Measurements from ENCODE around the gene CLDN15. TPM values are rescaled to one million over a fixed set of nuclear protein-coding genes. Genes with fewer than 3 reads are reported as not detected.

The CLDN15 gene
- total RNA-seq, 1 experiment from 2014 or later: 8.5 TPM

DNA sequence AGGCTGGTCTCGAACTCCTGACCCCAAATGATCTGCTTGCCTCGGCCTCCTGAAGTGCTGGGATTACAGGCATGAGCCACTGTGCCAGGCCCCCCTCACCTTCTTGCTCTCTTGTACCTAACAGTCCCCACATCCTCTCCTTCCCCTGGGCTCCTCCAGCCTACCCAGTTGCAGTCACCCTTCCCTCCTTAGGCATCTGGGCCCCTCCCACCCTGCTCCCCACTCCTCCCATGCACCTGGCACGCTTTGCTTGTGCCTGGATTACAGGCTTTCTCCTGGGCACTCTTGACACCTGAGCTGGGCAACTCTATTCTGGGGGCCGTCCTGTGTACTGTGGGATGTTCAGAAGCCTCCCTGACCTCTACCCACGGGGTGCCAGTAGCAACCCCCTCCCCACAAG lies 3.0 kb downstream of the CLDN15 start:
- H3K9me3 Mint-ChIP-seq (ENCODE audit: unreplicated experiment): no peaks in the 10 kb centered on the region
- H3K27me3 Mint-ChIP-seq (ENCODE audit: insufficient read depth, unreplicated experiment): no peaks in the 10 kb centered on the region
- H3K4me3 Mint-ChIP-seq (ENCODE audit: unreplicated experiment): no peak overlapping the region
- no TSS peak for BruUV-seq (replicated peaks)
- no peak for TF ChIP-seq CTCF (IDR thresholded peaks at IDR 0.05; ENCODE audit: unreplicated experiment)
- no peak overlapping the region for H3K27ac Mint-ChIP-seq (ENCODE audit: low read depth, unreplicated experiment)
- H3K4me1 Mint-ChIP-seq (ENCODE audit: insufficient read depth, unreplicated experiment): peaks cover 5% of the 10 kb centered on the region
- intact Hi-C loops (cut with micrococcal nuclease): no loop called here
- H3K36me3 Mint-ChIP-seq (ENCODE audit: insufficient read depth, unreplicated experiment): peaks cover 14% of the 10 kb centered on the region
- ChIA-PET CTCF (interaction anchor here (0.6 to 1.5 kb wide), 5 partner anchors 9 to 90 kb away, joined by 3 to 6 read pairs (median 3); partner anchors contain the start of gene ZNHIT1), POLR2A (interaction anchor here (1.0 to 6.9 kb wide), 4 partner anchors 9 to 17 kb away, joined by 3 to 43 read pairs (median 5); partner anchors contain the start of genes FIS1 and ZNHIT1)
- DNase-seq (ENCODE audit: unreplicated experiment): no peak

DNA sequence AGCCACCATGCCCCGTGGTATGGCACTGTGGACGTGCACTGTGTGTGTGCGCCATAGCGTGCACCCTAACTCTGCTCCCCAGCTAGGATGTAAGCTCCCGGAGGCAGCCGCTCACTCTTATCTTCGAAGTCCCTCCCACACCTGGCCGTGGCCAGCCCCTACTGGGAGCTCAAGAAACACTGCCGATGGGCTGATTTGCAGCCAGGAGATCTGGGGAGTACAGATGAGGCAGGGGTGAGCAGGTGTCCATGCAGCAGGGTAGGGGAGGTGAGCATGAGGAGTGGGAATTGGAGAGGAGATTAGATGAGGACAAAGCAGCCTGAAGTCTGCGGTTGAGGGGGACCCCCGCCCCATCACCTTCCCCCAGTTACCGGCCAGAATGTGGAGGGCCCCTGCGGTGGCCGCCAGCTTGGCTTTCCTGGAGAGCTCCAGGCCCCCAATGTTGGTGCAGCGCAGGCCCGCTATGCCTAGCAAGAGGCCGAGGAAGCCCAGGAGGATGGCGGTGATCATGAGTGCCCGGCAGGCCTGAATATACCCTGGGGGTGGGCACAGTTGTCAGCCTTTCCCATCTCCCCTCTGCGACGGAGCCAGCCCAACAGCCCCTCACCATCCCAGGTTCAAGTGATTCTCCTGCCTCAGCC lies 3.6 kb downstream of the CLDN15 start:
- DNase-seq (ENCODE audit: unreplicated experiment): no peak
- H3K27ac Mint-ChIP-seq (ENCODE audit: low read depth, unreplicated experiment): no peak overlapping the region
- H3K9me3 Mint-ChIP-seq (ENCODE audit: unreplicated experiment): no peaks in the 10 kb centered on the region
- peaks cover 15% of the 10 kb centered on the region for H3K36me3 Mint-ChIP-seq (ENCODE audit: insufficient read depth, unreplicated experiment)
- intact Hi-C loops (cut with micrococcal nuclease): no loop called here
- BruUV-seq (replicated peaks): no TSS peak
- H3K4me1 Mint-ChIP-seq (ENCODE audit: insufficient read depth, unreplicated experiment): peaks cover 5% of the 10 kb centered on the region
- H3K4me3 Mint-ChIP-seq (ENCODE audit: unreplicated experiment): no peak overlapping the region
- POLR2A ChIA-PET: interaction anchor here (0.6 to 6.9 kb wide), 4 partner anchors 9 to 51 kb away, joined by 3 to 43 read pairs (median 4); partner anchors contain the start of gene FIS1
- CTCF ChIA-PET: interaction anchor here (0.6 to 1.5 kb wide), 2 partner anchors 10 to 90 kb away, joined by 3 to 5 read pairs; no protein-coding TSS in a partner anchor
- H3K27me3 Mint-ChIP-seq (ENCODE audit: insufficient read depth, unreplicated experiment): no peaks in the 10 kb centered on the region
- TF ChIP-seq CTCF (IDR thresholded peaks at IDR 0.05; ENCODE audit: unreplicated experiment): no peak

DNA sequence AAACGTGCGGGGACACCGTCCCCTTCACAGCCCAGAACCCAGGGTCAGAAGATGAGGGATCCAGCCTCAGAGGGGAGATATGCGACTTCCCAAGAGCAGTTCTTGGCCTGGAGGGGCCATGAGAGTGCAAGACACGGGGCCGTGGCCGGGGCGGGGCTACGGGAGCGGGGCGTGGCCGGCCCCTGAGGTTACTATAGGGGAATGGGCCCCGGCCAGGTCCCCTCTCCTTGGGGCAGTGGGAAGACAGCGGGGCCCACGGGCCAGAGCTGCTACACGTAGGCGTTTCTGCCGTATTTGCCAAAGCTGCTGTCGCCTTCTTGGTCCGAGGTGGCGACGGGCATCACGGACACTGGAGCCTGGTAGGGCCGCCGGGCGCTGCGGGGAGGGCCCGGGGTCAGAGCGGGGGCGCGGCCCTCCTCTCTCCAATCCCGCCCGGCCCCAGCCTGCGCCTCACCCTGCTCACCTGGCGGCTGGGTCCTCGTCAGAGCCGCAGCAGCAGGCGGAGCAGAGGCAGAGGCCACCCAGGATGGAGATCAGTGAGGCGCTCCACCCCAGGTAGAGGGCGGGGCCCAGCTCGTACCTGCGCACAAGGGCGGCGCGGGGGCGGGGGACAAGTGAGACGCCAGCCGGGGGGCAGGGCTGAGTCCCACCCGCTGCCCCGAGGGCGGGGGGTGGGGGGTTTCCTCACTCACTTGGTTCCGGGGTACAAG lies 5.3 kb downstream of the CLDN15 start:
- H3K9me3 Mint-ChIP-seq (ENCODE audit: unreplicated experiment): no peaks in the 10 kb centered on the region
- ChIA-PET POLR2A (interaction anchor here (0.9 to 6.9 kb wide), 3 partner anchors 12 to 50 kb away, joined by 3 to 43 read pairs (median 17); partner anchors contain the start of genes FIS1 and ZNHIT1), CTCF (interaction anchor here (1.1 kb wide), 1 partner anchor 11 kb away, joined by 3 read pairs; no protein-coding TSS in a partner anchor)
- no TSS peak for BruUV-seq (replicated peaks)
- peaks cover 5% of the 10 kb centered on the region for H3K4me1 Mint-ChIP-seq (ENCODE audit: insufficient read depth, unreplicated experiment)
- intact Hi-C loops (cut with micrococcal nuclease): no loop called here
- no peaks in the 10 kb centered on the region for H3K27me3 Mint-ChIP-seq (ENCODE audit: insufficient read depth, unreplicated experiment)
- no peak for TF ChIP-seq CTCF (IDR thresholded peaks at IDR 0.05; ENCODE audit: unreplicated experiment)
- peak; percentile 67 for DNase-seq (ENCODE audit: unreplicated experiment)
- H3K27ac Mint-ChIP-seq (ENCODE audit: low read depth, unreplicated experiment): no peak overlapping the region
- H3K4me3 Mint-ChIP-seq (ENCODE audit: unreplicated experiment): peak overlapping the region; percentile 65
- H3K36me3 Mint-ChIP-seq (ENCODE audit: insufficient read depth, unreplicated experiment): peaks cover 32% of the 10 kb centered on the region

DNA sequence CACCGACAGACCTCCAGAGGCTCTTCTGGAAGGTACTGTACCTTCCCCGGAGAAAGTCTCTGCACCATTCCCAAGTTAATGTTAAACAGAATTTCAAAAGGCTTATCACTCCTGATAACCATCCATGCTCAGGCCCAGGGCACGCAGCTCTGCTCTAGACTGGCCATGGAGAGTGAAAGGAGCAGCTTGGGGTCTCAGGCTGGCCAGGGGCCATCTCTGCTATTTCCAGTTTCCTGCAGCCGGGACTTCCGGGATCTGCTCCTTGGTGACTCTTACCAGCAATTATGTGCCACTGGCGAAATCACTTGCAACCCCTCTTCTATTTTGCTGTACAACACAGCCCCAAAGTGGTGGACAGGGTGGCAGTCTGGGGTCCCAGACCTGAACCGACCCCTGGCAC lies 6.0 kb downstream of the CLDN15 start:
- intact Hi-C loops (cut with micrococcal nuclease): no loop called here
- BruUV-seq (replicated peaks): no TSS peak
- TF ChIP-seq CTCF (IDR thresholded peaks at IDR 0.05; ENCODE audit: unreplicated experiment): no peak
- Mint-ChIP-seq H3K27ac (ENCODE audit: low read depth, unreplicated experiment) (no peak overlapping the region), H3K36me3 (ENCODE audit: insufficient read depth, unreplicated experiment) (peaks cover 38% of the 10 kb centered on the region), H3K9me3 (ENCODE audit: unreplicated experiment) (no peaks in the 10 kb centered on the region), H3K4me3 (ENCODE audit: unreplicated experiment) (peak overlapping the region; percentile 65), H3K4me1 (ENCODE audit: insufficient read depth, unreplicated experiment) (peaks cover 5% of the 10 kb centered on the region), H3K27me3 (ENCODE audit: insufficient read depth, unreplicated experiment) (no peaks in the 10 kb centered on the region)
- ChIA-PET POLR2A (interaction anchor here (2.6 to 6.9 kb wide), 2 partner anchors 13 kb away, joined by 17 to 43 read pairs; partner anchors contain the start of genes FIS1 and ZNHIT1), CTCF (interaction anchor here (0.6 to 1.1 kb wide), 3 partner anchors 12 to 119 kb away, joined by 3 to 4 read pairs (median 3); no protein-coding TSS in a partner anchor)
- no peak for DNase-seq (ENCODE audit: unreplicated experiment)
